ENCODE measurements around the gene HOXC13.

DNA sequence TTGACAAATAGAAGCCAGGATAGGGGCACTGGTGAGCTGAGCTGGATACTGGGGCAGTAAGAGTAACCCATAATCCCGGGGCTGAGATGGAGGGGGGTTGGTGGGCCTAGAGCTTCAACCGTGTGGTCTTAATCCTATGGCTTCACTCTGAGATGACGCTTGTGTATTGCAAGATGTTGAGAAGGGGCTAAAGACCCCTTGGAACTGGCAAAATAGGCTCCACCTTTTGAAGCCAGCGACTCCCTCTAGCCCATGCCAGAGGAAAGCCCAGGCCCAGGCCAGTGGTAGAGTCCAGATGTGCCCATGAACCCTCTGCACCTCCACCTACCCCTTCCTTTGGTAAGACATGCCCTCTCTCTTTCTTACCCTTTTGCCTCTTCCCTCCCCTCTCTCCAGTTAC lies 20.7 kb downstream of the HOXC13 start:
- no peak for TF ChIP-seq EZH2 (IDR thresholded peaks at IDR 0.05; ENCODE audit: borderline replicate concordance, low read depth, low read length)
- TF ChIP-seq, protein P1, sequence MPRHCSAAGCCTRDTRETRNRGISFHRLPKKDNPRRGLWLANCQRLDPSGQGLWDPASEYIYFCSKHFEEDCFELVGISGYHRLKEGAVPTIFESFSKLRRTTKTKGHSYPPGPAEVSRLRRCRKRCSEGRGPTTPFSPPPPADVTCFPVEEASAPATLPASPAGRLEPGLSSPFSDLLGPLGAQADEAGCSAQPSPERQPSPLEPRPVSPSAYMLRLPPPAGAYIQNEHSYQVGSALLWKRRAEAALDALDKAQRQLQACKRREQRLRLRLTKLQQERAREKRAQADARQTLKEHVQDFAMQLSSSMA (CRISPR knock-in tag; IDR thresholded peaks at IDR 0.05) = no peak
- TF ChIP-seq ZNF785 (CRISPR knock-in tag; IDR thresholded peaks at IDR 0.05) = no peak
- no peak for TF ChIP-seq ZFX (CRISPR knock-in tag; IDR thresholded peaks at IDR 0.05)
- TF ChIP-seq POLR2A (conservative IDR thresholded peaks at IDR 0.05) = no peak
- no peak for TF ChIP-seq CTCF (IDR thresholded peaks at IDR 0.05 in 2 of 3, conservative IDR thresholded peaks at IDR 0.05 in 1 of 3; ENCODE audit: insufficient read depth in 2 of 3, low read depth in 1 of 3, low read length in 3 of 3)
- TF ChIP-seq, protein P2, sequence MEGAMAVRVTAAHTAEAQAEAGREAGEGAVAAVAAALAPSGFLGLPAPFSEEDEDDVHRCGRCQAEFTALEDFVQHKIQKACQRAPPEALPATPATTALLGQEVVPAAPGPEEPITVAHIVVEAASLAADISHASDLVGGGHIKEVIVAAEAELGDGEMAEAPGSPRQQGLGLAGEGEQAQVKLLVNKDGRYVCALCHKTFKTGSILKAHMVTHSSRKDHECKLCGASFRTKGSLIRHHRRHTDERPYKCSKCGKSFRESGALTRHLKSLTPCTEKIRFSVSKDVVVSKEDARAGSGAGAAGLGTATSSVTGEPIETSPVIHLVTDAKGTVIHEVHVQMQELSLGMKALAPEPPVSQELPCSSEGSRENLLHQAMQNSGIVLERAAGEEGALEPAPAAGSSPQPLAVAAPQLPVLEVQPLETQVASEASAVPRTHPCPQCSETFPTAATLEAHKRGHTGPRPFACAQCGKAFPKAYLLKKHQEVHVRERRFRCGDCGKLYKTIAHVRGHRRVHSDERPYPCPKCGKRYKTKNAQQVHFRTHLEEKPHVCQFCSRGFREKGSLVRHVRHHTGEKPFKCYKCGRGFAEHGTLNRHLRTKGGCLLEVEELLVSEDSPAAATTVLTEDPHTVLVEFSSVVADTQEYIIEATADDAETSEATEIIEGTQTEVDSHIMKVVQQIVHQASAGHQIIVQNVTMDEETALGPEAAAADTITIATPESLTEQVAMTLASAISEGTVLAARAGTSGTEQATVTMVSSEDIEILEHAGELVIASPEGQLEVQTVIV (CRISPR knock-in tag; IDR thresholded peaks at IDR 0.05; ENCODE audit: borderline replicate concordance) = no peak
- no peak for TF ChIP-seq MXI1 (IDR thresholded peaks at IDR 0.05; ENCODE audit: low read depth, low read length)

Measured in K562 (cell line).